Fibroblast of lung (primary cell): Measurements from ENCODE around the gene KATNA1.

Experiments used
- CTCF ChIP-seq, 2 donors: IDR thresholded peaks in 1 of 2; conservative IDR thresholded peaks in 1 of 2; 1 replicate in 1 of 2; 2 replicates in 1 of 2; pipeline ENCODE4 v1.5.1; 2011 to 2012; ENCODE audit warnings: low read length in 2 of 2, control low read depth in 1 of 2, inconsistent platforms in 1 of 2, low read depth in 1 of 2, mild to moderate bottlenecking in 1 of 2
- EZH2 ChIP-seq: IDR thresholded peaks from 2 replicates; pipeline ENCODE4 v1.5.1; 2012; ENCODE audit warnings: low read length, control low read depth, mild to moderate bottlenecking; ENCODE audit errors: missing control alignments

- TF ChIP-seq CTCF (conservative IDR thresholded peaks at IDR 0.05 in 1 of 2, IDR thresholded peaks at IDR 0.05 in 1 of 2; ENCODE audit: low read depth in 1 of 2, low read length in 2 of 2): no peak
- TF ChIP-seq EZH2: no peak
Measured at GRCh38 chr6:149567945-149568585, 80.4 kb downstream of the KATNA1 start.
